NCI-H82 treated with DMSO at 0.1 percent for 48 hours (cell line): ENCODE measurements around the gene MYORG.

ENCODE experiments used
- DNase-seq: peaks from one replicate; lab custom pipeline; 2025; ENCODE audit not compliant: unreplicated experiment; lab: John Stamatoyannopoulos, UW

Gene MYORG

DNA sequence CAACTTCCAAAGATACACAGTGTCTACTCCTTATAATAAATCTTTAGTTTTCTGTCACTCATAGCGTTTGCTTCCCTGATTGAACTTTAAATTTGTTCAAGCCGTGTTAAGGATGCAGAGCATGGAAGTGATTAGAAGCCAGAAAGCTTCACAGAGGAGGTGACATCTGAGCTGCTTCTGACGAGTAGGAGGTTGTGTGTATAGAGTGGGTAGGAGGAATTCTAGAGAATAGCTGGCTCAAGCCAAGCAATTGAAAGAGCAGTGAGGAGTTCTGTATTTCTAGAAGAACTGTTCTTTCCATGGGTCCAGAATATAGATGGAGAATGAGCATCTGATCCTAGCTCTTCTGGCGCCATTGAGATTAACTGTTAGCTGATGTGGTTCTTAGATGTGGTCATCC, 41.3 kb downstream of the MYORG start:
- DNase-seq, result no peak

DNA sequence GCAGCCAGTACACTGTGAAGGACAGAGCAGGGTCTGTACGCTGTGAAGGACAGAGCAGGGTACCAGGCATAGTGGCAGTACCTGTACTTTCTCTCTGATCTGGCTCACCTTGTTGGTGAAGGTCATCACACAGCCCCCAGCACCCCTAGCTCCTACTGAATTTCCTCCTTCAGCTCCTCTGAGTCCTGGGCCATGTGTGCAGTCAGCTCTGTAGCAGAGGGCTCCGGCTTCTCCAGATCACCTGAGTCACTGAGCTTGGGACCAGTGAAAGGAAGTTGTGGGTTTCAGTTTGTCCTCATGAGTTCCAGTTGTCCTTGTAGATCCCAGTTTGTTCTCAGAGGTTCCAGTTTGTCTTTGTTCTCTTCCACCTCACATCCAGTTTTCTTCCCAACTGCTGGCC, 41.8 kb downstream of the MYORG start:
- no peak for DNase-seq

DNA sequence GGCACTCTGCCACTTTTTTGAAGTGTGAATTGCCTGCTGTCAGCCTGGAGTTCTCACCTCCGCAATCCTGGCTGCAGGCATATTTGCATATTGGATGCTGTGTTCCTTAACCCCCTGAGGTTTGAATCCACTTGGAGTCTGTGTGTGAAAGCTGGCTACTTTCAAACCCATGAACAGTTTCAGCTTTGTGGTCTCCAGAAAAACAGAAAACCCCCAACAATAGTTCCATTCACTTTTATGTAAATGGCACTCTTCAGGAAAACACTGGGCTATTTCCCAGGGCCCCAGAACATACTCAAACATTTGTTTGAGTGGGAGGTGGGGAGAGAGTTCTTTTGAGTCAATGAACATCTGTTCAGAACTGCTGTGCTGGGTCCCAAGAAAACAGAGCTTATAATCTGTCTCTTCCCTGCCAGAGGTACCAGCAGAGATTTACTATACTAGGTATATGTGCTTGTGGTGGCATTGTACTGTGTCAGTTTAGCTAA, 42.3 kb downstream of the MYORG start:
- DNase-seq, result no peak

DNA sequence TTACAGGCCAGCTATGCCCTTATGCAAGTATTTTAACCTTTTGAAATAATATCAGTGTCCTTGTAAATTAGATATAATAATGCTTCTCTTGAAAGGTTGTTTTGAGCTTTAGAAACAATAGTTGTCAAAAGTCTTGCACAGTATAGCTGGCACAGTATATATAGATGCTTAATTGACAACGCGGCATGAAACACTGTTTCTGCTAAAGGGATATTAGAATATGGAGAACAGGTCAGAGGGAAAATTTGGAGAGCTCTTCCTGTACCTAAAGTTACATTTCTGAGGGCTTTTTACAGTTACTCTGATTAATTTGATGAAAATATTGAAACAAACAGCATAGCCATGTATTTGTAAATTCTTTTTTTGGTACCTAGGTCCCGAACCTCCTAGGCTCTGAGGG, 42.9 kb downstream of the MYORG start:
- DNase-seq, result no peak

DNA sequence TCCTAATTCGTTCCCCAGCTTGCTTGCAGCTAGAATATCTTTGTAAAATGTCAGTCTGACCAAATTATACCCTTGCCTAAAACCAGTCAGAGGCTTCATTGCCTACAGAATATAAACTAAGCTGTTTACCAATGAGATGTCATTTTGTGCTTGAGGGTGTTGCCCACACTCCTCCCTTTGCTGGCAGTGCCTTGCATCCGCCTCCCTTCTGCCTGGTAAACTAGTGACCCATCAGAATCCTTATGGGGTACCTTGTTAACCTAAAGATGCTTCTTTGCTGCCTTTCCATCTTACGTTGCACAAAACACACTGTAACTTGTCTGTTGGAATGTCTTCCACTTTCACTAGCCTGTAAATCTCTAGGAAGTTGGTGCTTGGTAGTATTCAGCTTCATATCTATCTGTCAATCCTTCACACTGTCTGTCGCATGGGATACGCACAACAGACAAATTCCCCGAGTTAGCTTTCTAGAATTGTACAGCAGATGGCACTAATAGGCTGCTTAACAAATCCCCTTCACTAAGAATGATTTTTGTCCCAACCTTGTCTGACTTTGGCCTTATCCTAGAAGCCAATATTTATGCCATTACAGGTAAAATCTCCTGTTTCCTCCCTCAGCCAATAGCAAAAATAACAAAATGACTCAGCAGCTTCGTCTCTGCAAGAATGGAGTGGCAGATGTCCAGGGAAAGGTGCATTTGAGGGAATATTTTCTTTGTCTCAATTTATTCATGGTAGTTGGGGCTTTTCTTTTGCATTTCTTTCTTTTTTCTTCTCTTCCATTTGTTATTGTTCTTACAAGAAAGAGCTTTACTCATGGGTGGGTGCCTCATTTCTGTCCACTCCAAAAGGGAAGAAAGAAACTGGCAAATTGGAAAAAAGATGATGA, 44.4 kb downstream of the MYORG start:
- DNase-seq, result peak; percentile 10

DNA sequence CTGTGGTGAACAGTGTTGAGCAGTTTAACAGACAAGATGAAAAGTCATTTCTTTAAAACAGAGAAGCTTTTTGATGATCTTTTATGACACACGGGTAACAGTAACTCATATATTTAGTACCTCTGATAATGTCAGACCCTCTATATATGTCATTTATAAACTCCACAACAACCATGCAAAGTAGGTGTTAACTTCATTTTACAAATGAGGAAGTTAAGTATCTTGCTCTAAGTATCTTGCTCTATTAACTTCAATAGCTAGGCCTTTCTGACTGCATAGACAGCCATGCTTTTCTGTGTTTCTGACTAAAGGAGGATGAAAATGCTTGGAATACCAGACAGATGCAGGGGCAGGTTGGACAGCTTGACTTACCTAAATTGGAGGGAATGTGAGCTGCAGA, 45.5 kb downstream of the MYORG start:
- DNase-seq, result no peak

DNA sequence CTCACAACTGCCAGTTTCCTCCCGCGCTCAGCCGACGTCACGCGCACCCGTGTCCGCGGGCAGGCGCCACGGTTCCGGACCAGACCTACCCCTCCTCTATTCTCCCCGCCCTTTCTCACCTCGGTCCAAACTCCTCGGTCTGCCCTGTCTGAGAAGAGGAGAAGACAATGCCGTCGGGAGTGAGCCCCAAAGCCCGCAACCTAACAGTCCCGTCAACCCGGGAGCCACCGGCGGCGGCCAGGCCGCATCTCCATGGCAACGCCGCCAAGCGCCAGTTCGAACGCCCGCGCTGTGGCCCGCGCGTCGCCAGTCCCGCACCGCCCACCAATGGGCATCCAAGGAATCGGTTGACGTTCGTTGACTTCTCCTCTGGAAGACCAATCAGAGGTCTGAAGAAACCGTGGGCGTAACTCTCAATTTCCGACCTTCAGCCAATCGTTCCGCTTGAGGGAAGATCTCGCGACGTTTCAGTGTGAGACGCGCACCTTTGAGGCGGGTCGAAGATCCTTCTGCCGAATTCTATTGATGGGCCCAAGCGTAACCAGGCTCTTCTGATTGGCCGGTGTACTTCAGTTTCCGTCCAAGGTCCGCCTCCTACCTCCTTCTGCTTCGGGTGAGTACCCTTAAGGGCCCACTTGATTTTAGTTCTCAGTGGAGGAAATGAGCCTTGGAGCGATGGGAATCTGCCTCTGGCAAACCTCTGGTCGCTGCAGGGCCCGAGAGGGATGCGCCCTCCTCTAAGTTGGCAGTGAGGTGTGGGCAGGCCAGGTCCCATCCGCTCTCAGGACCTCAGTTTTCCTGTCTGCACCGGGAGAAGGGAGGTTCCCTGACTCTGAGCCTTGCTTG, 47.5 kb downstream of the MYORG start, which contains the start of the genes KIF24 and NUDT2:
KIF24 (minus strand) TSS at position 282 of the 846 bp plus-strand sequence. CDS start 17,922 bp downstream, outside the sequence.
NUDT2 (plus strand) TSS at position 583 of the 846 bp plus-strand sequence. CDS start 9,471 bp downstream, outside the sequence.
- DNase-seq, result peak; percentile 98

DNA sequence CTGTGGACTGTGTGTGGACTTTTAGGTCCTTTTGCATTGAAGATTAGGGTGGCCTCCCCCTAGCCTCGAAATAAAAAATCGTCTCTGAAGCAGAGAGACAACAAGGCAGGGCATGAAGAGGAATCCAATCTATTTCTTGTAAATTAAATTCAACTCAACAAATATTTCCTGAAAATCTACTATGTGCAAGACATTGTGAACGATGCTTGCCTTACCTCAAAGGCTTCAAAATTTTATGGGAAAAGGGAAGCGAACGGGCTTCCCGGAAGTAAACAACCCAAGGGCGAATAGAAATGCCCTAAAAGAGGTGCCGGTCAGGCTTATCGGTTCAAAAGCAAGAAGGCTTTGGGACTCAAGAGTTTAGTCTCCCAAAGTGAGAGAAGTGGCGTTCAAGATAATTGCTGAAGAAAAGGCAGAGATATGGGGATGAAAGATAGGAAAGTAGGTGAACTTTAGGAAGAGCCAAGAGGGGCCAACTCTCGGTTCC, 48.2 kb downstream of the MYORG start:
- peak; percentile 8 for DNase-seq

DNA sequence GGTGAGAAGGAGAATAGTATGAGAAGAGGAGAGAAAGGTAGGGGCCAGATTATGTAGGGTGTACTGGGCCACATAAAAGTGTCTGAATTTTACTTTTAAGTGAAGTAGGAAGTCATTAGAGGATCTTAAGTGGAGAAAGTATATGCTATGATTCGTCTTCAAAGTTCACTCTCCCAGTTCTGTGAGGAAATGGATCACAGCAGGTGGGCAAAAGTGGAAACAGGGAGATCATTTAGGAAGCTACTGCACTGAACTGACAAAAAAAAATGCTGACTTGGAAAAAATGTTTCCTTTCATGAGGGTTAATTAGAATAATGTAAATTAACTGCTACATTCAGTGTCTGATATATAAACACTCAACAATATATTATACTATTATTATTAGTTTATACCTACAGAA, 50.0 kb downstream of the MYORG start:
- no peak for DNase-seq

DNA sequence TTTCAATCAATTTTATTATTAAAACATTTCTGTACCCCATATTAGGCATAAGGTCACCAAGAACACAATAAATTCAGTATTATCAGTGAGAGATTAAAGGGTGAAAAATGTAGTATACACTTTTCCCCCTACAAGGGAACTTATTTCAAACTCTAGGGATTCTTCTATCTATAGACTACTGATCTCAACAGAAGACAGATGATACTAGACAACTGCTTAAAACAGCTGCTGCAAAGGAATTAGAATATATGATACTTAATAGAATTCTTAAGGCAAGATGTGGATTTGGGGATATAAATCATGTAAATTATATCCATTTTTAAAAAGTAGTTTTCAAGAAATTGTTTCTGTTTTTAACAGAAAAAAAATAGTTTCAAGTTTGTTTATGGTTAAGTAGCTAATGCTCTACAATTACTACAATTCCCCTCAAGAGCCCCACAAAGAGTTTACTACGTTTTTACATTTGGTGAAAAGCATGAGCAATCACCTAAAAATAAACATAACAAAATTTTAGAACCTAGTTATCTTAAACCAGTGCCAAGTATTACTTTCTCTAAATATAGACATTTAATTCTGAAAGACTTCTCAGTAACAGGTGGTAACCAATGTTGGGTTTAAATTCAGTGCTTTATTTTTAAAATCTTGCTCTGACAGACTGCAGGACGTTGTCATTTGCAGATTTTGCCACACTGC, 53.7 kb downstream of the MYORG start:
- DNase-seq, result no peak

DNA sequence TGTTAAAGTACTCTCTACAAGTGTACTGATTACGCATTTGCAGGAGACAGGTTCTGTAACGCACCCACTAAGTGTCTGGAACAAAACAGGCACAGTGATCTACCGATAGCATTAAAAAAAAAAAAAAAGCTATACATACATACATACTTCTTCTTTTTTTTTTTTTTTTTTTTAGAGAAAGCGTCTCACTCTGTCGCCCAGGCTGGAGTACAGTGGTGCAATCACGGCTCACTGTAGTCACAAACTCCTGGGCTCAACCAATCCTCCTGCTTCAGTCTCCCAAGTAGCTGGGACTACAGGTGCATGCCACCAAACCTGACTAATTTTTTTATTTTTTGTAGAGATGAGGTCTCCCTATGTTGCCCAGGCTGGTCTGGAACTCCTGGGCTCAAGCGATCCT, 55.2 kb downstream of the MYORG start:
- DNase-seq, result no peak

DNA sequence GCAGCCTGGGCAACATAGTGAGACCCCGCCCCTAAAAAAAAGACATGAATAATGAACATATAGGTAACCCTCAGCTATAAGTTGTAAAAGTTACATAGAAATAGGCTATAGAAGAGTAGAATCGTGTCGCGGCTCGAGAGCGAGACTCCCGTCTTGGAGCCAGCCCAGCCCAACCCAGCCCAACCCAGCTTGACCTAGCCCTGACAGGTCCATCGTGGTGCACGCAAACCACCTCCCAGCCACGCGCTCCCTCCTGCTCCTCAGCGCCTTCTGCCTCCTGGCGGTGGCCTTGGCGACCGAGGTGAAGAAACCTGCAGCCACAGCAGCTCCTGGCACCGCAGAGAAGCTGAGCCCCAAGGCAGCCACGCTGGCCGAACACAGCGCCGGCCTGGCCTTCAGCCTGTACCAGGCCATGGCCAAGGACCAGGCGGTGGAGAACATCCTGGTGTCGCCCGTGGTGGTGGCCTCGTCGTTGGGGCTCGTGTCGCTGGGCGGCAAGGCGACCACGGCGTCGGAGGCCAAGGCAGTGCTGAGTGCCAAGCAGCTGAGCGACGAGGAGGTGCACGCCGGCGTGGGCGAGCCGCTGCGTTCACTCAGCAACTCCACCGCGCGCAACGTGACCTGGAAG, 58.4 kb downstream of the MYORG start:
- DNase-seq, result no peak

DNA sequence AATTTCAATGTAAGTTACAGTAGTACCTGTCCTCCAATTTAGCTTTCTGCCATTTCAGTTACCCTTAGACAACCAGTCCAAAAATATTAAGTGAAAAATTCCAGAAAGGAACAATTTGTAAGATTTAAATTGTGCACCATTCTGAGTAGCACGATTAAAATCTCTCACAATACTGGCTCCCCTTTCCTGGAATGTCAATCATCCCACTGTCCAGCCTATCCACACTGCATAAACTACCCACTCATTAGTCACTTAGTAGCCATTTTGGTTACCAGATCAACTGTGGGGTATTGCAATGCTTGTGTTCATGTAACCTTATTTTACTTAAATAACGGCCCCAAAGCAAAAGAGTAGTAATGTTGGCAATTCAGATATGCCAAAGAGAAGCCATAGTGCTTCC, 59.3 kb downstream of the MYORG start:
- no peak for DNase-seq
